Measurements from ENCODE around the gene STEAP4.

DNA sequence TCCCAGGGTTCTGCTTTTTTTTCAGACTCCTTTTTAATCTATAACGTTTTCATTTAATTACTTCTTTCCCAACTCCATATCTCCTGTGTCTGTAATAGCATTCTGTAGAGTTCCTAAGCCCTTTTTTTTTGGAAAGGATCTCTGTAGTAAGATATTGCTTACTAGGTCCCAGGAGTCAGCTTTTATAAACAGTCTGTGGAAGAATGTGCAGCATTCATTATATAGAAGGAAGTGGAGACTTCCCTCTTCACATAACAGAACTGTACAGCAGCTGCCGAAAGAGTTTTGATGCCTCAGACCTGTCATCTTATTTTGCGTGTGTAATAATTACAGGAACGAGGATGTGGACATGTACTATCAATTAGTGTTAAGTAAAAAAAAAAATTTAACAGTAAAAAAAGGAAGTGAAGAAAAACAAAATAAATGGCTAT lies 7.4 kb upstream of the STEAP4 start:
- TF ChIP-seq CTCF (conservative IDR thresholded peaks at IDR 0.05 in 1 of 2, IDR thresholded peaks at IDR 0.05 in 1 of 2; ENCODE audit: low read depth in 1 of 2, low read length in 2 of 2) (no peak), EZH2 (IDR thresholded peaks at IDR 0.05; ENCODE audit: low read length, missing control alignments) (no peak)

Data from fibroblast of lung (primary cell).